ENCODE measurements around the gene DDX27. TPM values are rescaled to one million over a fixed set of nuclear protein-coding genes. Genes with fewer than 3 reads are reported as not detected.

DDX27 gene
- total and polyA plus RNA-seq, 2 of the 13 experiments (the other 11 are each of a cell fraction or from before 2014, with no cell fraction given), result 42.6 to 72.8 TPM

DNA sequence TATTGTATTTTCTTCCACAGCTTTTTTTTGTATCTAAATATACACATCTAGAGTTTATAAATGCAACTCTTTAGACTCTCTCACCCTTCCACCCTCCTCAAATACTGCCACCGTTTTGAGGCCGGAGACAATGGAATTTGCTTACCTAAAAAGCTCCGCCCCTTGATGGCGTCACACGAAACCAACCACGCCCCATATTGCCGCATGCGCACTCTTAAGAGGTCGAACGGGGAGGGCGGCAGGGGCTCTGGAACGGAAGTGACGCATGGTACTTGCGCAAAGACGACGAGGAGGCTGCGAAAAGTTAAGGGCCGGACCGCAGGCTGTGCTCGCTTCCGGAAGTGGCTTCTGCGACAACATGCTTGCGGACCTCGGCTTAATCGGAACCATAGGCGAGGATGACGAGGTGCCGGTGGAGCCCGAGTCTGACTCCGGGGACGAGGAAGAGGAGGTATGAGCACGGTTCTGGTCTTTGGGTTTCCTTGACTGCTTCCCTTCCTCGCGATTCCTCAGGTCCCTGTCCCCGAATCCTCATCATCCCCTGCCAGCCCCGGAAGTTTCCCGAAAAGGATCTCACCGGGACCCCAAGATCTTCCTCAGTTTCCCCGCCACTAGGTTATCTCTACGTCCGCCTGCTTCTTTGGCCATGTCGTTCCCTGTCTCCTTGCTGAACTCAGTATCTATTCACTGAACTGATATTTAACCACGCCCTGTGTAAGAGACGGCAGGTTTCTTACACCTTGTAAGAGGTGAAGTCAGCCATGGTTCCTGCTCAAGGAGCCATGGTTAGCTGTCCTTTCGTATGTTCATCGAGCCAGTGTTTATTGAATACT is at the start of gene DDX27 (continued):
- TF ChIP-seq BCL6 (CRISPR knock-in tag; IDR thresholded peaks at IDR 0.05) (peak; percentile 7; the same call in 1 of the 2 replicates), PAWR (CRISPR knock-in tag; IDR thresholded peaks at IDR 0.05; ENCODE audit: borderline replicate concordance) (no peak), ZNF674 (CRISPR knock-in tag; IDR thresholded peaks at IDR 0.05; ENCODE audit: low read depth) (no peak)
- TF ChIP-seq, protein P1, sequence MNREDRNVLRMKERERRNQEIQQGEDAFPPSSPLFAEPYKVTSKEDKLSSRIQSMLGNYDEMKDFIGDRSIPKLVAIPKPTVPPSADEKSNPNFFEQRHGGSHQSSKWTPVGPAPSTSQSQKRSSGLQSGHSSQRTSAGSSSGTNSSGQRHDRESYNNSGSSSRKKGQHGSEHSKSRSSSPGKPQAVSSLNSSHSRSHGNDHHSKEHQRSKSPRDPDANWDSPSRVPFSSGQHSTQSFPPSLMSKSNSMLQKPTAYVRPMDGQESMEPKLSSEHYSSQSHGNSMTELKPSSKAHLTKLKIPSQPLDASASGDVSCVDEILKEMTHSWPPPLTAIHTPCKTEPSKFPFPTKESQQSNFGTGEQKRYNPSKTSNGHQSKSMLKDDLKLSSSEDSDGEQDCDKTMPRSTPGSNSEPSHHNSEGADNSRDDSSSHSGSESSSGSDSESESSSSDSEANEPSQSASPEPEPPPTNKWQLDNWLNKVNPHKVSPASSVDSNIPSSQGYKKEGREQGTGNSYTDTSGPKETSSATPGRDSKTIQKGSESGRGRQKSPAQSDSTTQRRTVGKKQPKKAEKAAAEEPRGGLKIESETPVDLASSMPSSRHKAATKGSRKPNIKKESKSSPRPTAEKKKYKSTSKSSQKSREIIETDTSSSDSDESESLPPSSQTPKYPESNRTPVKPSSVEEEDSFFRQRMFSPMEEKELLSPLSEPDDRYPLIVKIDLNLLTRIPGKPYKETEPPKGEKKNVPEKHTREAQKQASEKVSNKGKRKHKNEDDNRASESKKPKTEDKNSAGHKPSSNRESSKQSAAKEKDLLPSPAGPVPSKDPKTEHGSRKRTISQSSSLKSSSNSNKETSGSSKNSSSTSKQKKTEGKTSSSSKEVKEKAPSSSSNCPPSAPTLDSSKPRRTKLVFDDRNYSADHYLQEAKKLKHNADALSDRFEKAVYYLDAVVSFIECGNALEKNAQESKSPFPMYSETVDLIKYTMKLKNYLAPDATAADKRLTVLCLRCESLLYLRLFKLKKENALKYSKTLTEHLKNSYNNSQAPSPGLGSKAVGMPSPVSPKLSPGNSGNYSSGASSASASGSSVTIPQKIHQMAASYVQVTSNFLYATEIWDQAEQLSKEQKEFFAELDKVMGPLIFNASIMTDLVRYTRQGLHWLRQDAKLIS (CRISPR knock-in tag; IDR thresholded peaks at IDR 0.05), result peak; percentile 83; the same call in 1 of the 2 replicates
- TF ChIP-seq, protein P2, sequence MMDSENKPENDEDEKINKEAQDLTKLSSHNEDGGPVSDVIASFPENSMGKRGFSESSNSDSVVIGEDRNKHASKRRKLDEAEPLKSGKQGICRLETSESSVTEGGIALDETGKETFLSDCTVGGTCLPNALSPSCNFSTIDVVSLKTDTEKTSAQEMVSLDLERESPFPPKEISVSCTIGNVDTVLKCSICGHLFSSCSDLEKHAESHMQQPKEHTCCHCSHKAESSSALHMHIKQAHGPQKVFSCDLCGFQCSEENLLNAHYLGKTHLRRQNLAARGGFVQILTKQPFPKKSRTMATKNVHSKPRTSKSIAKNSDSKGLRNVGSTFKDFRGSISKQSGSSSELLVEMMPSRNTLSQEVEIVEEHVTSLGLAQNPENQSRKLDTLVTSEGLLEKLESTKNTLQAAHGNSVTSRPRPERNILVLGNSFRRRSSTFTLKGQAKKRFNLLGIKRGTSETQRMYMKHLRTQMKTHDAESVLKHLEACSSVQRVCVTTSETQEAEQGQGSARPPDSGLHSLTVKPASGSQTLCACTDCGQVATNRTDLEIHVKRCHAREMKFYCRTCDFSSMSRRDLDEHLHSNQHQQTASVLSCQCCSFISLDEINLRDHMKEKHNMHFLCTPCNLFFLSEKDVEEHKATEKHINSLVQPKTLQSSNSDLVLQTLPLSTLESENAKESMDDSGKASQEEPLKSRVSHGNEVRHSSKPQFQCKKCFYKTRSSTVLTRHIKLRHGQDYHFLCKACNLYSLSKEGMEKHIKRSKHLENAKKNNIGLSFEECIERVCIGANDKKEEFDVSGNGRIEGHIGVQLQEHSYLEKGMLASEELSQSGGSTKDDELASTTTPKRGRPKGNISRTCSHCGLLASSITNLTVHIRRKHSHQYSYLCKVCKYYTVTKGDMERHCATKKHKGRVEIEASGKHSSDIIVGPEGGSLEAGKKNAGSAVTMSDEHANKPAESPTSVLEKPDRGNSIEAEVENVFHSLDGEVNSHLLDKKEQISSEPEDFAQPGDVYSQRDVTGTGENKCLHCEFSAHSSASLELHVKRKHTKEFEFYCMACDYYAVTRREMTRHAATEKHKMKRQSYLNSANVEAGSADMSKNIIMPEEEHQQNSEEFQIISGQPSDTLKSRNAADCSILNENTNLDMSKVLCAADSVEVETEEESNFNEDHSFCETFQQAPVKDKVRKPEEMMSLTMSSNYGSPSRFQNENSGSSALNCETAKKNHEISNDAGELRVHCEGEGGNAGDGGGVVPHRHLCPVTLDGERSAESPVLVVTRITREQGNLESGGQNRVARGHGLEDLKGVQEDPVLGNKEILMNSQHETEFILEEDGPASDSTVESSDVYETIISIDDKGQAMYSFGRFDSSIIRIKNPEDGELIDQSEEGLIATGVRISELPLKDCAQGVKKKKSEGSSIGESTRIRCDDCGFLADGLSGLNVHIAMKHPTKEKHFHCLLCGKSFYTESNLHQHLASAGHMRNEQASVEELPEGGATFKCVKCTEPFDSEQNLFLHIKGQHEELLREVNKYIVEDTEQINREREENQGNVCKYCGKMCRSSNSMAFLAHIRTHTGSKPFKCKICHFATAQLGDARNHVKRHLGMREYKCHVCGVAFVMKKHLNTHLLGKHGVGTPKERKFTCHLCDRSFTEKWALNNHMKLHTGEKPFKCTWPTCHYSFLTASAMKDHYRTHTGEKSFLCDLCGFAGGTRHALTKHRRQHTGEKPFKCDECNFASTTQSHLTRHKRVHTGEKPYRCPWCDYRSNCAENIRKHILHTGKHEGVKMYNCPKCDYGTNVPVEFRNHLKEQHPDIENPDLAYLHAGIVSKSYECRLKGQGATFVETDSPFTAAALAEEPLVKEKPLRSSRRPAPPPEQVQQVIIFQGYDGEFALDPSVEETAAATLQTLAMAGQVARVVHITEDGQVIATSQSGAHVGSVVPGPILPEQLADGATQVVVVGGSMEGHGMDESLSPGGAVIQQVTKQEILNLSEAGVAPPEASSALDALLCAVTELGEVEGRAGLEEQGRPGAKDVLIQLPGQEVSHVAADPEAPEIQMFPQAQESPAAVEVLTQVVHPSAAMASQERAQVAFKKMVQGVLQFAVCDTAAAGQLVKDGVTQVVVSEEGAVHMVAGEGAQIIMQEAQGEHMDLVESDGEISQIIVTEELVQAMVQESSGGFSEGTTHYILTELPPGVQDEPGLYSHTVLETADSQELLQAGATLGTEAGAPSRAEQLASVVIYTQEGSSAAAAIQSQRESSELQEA (CRISPR knock-in tag; IDR thresholded peaks at IDR 0.05; ENCODE audit: not compliant biosample characterization), result peak; percentile 95
- TF ChIP-seq, protein P3, sequence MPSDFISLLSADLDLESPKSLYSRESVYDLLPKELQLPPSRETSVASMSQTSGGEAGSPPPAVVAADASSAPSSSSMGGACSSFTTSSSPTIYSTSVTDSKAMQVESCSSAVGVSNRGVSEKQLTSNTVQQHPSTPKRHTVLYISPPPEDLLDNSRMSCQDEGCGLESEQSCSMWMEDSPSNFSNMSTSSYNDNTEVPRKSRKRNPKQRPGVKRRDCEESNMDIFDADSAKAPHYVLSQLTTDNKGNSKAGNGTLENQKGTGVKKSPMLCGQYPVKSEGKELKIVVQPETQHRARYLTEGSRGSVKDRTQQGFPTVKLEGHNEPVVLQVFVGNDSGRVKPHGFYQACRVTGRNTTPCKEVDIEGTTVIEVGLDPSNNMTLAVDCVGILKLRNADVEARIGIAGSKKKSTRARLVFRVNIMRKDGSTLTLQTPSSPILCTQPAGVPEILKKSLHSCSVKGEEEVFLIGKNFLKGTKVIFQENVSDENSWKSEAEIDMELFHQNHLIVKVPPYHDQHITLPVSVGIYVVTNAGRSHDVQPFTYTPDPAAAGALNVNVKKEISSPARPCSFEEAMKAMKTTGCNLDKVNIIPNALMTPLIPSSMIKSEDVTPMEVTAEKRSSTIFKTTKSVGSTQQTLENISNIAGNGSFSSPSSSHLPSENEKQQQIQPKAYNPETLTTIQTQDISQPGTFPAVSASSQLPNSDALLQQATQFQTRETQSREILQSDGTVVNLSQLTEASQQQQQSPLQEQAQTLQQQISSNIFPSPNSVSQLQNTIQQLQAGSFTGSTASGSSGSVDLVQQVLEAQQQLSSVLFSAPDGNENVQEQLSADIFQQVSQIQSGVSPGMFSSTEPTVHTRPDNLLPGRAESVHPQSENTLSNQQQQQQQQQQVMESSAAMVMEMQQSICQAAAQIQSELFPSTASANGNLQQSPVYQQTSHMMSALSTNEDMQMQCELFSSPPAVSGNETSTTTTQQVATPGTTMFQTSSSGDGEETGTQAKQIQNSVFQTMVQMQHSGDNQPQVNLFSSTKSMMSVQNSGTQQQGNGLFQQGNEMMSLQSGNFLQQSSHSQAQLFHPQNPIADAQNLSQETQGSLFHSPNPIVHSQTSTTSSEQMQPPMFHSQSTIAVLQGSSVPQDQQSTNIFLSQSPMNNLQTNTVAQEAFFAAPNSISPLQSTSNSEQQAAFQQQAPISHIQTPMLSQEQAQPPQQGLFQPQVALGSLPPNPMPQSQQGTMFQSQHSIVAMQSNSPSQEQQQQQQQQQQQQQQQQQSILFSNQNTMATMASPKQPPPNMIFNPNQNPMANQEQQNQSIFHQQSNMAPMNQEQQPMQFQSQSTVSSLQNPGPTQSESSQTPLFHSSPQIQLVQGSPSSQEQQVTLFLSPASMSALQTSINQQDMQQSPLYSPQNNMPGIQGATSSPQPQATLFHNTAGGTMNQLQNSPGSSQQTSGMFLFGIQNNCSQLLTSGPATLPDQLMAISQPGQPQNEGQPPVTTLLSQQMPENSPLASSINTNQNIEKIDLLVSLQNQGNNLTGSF (CRISPR knock-in tag; IDR thresholded peaks at IDR 0.05), result no peak; the same call in none of the 2 replicates
